Spleen (tissue), 11 donors: ENCODE results near the gene CAMK2G. TPM values are rescaled to one million over a fixed set of nuclear protein-coding genes. Genes with fewer than 3 reads are reported as not detected.

Source experiments
- DNase-seq: peaks from one replicate; pipeline ENCODE4 v3.0.0-alpha.2; 2020
- H3K27ac ChIP-seq, 8 donors: fragments of 200-600 bp; sonication (generic) in 7 of 8; 1 replicate in 4 of 8; 2 replicates in 4 of 8; pipeline versions ENCODE4 v1.5.0 to v1.8.0; 2016 to 2021; ENCODE audit warnings: inconsistent platforms in 4 of 8, mild to moderate bottlenecking in 4 of 8, moderate library complexity in 1 of 8
- H3K27me3 ChIP-seq, 7 donors: fragments of 200-600 bp; sonication (generic) in 6 of 7; replicated peaks in 1 of 7; 1 replicate in 4 of 7; 2 replicates in 3 of 7; pipeline versions ENCODE4 v1.5.0 to v1.8.0; 2016 to 2021; ENCODE audit warnings: inconsistent platforms in 3 of 7, mild to moderate bottlenecking in 1 of 7
- H3K36me3 ChIP-seq, 6 donors: fragments of 200-600 bp; sonication (generic) in 5 of 6; 1 replicate in 4 of 6; 2 replicates in 2 of 6; pipeline versions ENCODE4 v1.5.0 to v1.8.0; 2016 to 2021; ENCODE audit warnings: inconsistent platforms in 2 of 6
- H3K4me1 ChIP-seq, 6 donors: fragments of 200-600 bp; sonication (generic) in 5 of 6; 1 replicate in 3 of 6; 2 replicates in 3 of 6; pipeline versions ENCODE4 v1.5.0 to v1.8.0; 2016 to 2021; ENCODE audit warnings: inconsistent platforms in 3 of 6
- H3K4me3 ChIP-seq, 8 donors: fragments of 200-600 bp; sonication (generic) in 7 of 8; 1 replicate in 4 of 8; 2 replicates in 4 of 8; pipeline versions ENCODE4 v1.5.0 to v1.8.0; 2016 to 2021; ENCODE audit warnings: inconsistent platforms in 4 of 8, mild to moderate bottlenecking in 4 of 8, moderate library complexity in 2 of 8
- H3K9me3 ChIP-seq, 8 donors: fragments of 200-600 bp; sonication (generic) in 7 of 8; 1 replicate in 4 of 8; 2 replicates in 4 of 8; pipeline versions ENCODE4 v1.5.0 to v1.8.0; 2016 to 2021; ENCODE audit warnings: inconsistent platforms in 4 of 8
- CTCF ChIP-seq, 11 experiments: fragments of 200-600 bp in 7 of 11; fragments of 450-650 bp in 4 of 11; sonication (generic) in 4 of 11; IDR thresholded peaks in 8 of 11; conservative IDR thresholded peaks in 3 of 11; 1 replicate in 7 of 11; 2 replicates in 4 of 11; pipeline versions ENCODE4 v1.4.0 to v1.8.0; 2016 to 2021; ENCODE audit warnings: antibody characterized with exemption in 11 of 11, inconsistent platforms in 4 of 11, mild to moderate bottlenecking in 1 of 11
- POLR2A ChIP-seq, 3 donors: fragments of 450-650 bp; IDR thresholded peaks; one replicate each; pipeline ENCODE4 v1.5.1; 2017; ENCODE audit warnings: antibody characterized with exemption in 3 of 3, mild to moderate bottlenecking in 1 of 3
- POLR2AphosphoS5 ChIP-seq, 3 donors: sonication (generic); formaldehyde crosslinking; IDR thresholded peaks; one replicate each; pipeline ENCODE4 v1.5.1; 2017; ENCODE audit warnings: antibody characterized with exemption in 3 of 3
- WGBS, 5 donors: extraction: QIAGEN DNeasy Blood & Tissue Kit in 3 of 5; methylation state at CpG; one replicate each; pipeline versions ENCODE4 v1.1.5 to v1.1.7; 2013 to 2018; 5-methylcytosine and 5-hydroxymethylcytosine counted together
- intact Hi-C: fragments of 100-400 bp; cut with DNase I; formaldehyde crosslinking; loops from one replicate; pipeline ENCODE4 v1.15.0; 2023; ENCODE audit warnings: low total_unique reads
- polyA plus RNA-seq, 3 donors: library from polyadenylated mRNA; stranded (reverse); fragments of 200-250 nt; gene quantifications; one replicate each; pipeline ENCODE4 v1.2.1, GENCODE V29; 2013
- total RNA-seq, 7 donors: library from RNA; depleted of rRNA in 3 of 7; stranded (reverse); fragments of >200 nt in 3 of 7; fragmentation: NEBNext Ultra II Directional in 4 of 7; extraction: Animal tissue kit (Norgen Biotek cat#: 25700) in 4 of 7; gene quantifications; one replicate each; pipeline versions ENCODE4 v1.1.0 to v1.2.1, GENCODE V29; 2016 to 2021
- donor health status: healthy with polysubstance abuse.
- donor health status: DM: no; HTN: no; CAD: no; lungs with moderate emphysema.
- donor health status: DM: no; HTN: no; CAD: no.
- donor health status: Bipolar disorder and iron deficiency.
- donor health status: healthy.
- donor health status: DM: no; HTN: no; CAD: no.
- donor health status: DM: yes; HTN: yes; CAD: no.

Gene CAMK2G
- total and polyA plus RNA-seq, 10 donors, result 10.4 to 55.2 (median 43.9) TPM

- Histone ChIP-seq H3K4me3 (no peak overlapping the region), H3K4me1 (peaks cover 0 to 29% (median 11%) of the 10 kb centered on the region in 6 donors), H3K9me3 (no peaks in the 10 kb centered on the region), H3K27ac (peak overlapping the region in 1 of 8 donors; percentile 45), H3K36me3 (peaks cover 0 to 100% (median 99%) of the 10 kb centered on the region in 6 donors), H3K27me3 (no peaks in the 10 kb centered on the region)
- 78 to 89% (median 84%) methylated on average over 9 of the region's 9 CpGs for WGBS, 5 donors
- TF ChIP-seq CTCF (IDR thresholded peaks at IDR 0.05 in 8 of 11, conservative IDR thresholded peaks at IDR 0.05 in 3 of 11), result no peak
- TF ChIP-seq POLR2A (IDR thresholded peaks at IDR 0.05), result no peak
- peak; percentile 58 to 79 (median 60) for TF ChIP-seq POLR2AphosphoS5 (IDR thresholded peaks at IDR 0.05)
- no peak for DNase-seq
- intact Hi-C loops, result no loop called here
Observed at GRCh38 chr10:73799899-73800559, 74.3 kb downstream of the CAMK2G start.

GRCh38 chr10:73798927-73799560 lies 75.3 kb downstream of the CAMK2G start:
- TF ChIP-seq CTCF (IDR thresholded peaks at IDR 0.05 in 8 of 11, conservative IDR thresholded peaks at IDR 0.05 in 3 of 11), result no peak
- peak; percentile 53 to 82 (median 58) for TF ChIP-seq POLR2AphosphoS5 (IDR thresholded peaks at IDR 0.05)
- TF ChIP-seq POLR2A (IDR thresholded peaks at IDR 0.05), result peak in 1 of 3 donors; percentile 8
- 84 to 94% (median 88%) methylated on average over 7 to 10 of the region's 10 CpGs for WGBS, 5 donors
- Histone ChIP-seq H3K4me1 (peaks cover 0 to 19% (median 6%) of the 10 kb centered on the region in 6 donors), H3K36me3 (peaks cover under 1 to 100% (median 98%) of the 10 kb centered on the region in 6 donors), H3K27me3 (no peaks in the 10 kb centered on the region), H3K4me3 (no peak overlapping the region), H3K27ac (peak overlapping the region in 1 of 8 donors; percentile 27), H3K9me3 (no peaks in the 10 kb centered on the region)
- peak; percentile 74 for DNase-seq
- intact Hi-C loops, result no loop called here

GRCh38 chr10:73798087-73798486 lies 76.3 kb downstream of the CAMK2G start:
- 93 to 98% (median 96%) methylated on average over 6 of the region's 6 CpGs for WGBS, 5 donors
- peaks cover 4 to 100% (median 98%) of the 10 kb centered on the region in 6 donors for H3K36me3 ChIP-seq
- intact Hi-C loops, result no loop called here
- no peaks in the 10 kb centered on the region for H3K9me3 ChIP-seq
- TF ChIP-seq POLR2AphosphoS5 (IDR thresholded peaks at IDR 0.05), result peak; percentile 50 to 73 (median 53)
- TF ChIP-seq CTCF (IDR thresholded peaks at IDR 0.05 in 8 of 11, conservative IDR thresholded peaks at IDR 0.05 in 3 of 11), result no peak
- no peak for TF ChIP-seq POLR2A (IDR thresholded peaks at IDR 0.05)
- peaks cover 0 to 10% (median 0%) of the 10 kb centered on the region in 6 donors for H3K4me1 ChIP-seq
- H3K27ac ChIP-seq, result peak overlapping the region in 1 of 8 donors; percentile 17
- H3K27me3 ChIP-seq, result no peaks in the 10 kb centered on the region
- no peak overlapping the region for H3K4me3 ChIP-seq
- no peak for DNase-seq
